GM20431 (cell line): Measurements from ENCODE around the gene WWOX.
"Not testable (repeated sequence)": the region's sequence is repeated elsewhere in the genome, so short reads cannot be mapped to it uniquely, and the experiment has no call there.

Source experiments
- in situ Hi-C: fragments of 300-500 bp; cut with MseI, MboI; formaldehyde crosslinking; loops from one replicate; pipeline ENCODE4 v1.15.0; 2020; ENCODE audit warnings: low sequenced_read_pairs; ENCODE audit not compliant: unreplicated experiment

The WWOX gene

GRCh38 chr16:79260890-79261289, 1161.4 kb downstream of the WWOX start:
- in situ Hi-C loops, result not testable (repeated sequence)

- in situ Hi-C loops, result no loop called here
Observed at GRCh38 chr16:79261481-79261940, 1162.1 kb downstream of the WWOX start.

- in situ Hi-C loops, result no loop called here
Observed at GRCh38 chr16:79261944-79262552, 1162.6 kb downstream of the WWOX start.
